ENCODE results near the gene ZBTB2. TPM values are rescaled to one million over a fixed set of nuclear protein-coding genes. Genes with fewer than 3 reads are reported as not detected.

The ZBTB2 gene
- total RNA-seq, 6 experiments from 2014 or later = 16.5 to 22.1 (median 19.3) TPM

- Mint-ChIP-seq H3K4me1 (ENCODE audit: low read depth) (peaks cover 32% of the 10 kb centered on the region), H3K36me3 (ENCODE audit: low read depth) (peaks cover 11% of the 10 kb centered on the region), H3K27me3 (ENCODE audit: insufficient read depth) (no peaks in the 10 kb centered on the region; the same call in 1 of the 2 replicates), H3K4me3 (no peak overlapping the region), H3K27ac (no peak overlapping the region), H3K9me3 (no peaks in the 10 kb centered on the region)
- DNase-seq = no peak
- TF ChIP-seq CTCF (IDR thresholded peaks at IDR 0.05) = no peak
Observed at GRCh38 chr6:151374036-151374683, 17.2 kb downstream of the ZBTB2 start.

GRCh38 chr6:151372164-151372563, 19.2 kb downstream of the ZBTB2 start:
- Mint-ChIP-seq H3K4me1 (ENCODE audit: low read depth) (peaks cover 23% of the 10 kb centered on the region), H3K27me3 (ENCODE audit: insufficient read depth) (no peaks in the 10 kb centered on the region; the same call in 1 of the 2 replicates), H3K27ac (no peak overlapping the region), H3K9me3 (no peaks in the 10 kb centered on the region), H3K4me3 (no peak overlapping the region), H3K36me3 (ENCODE audit: low read depth) (peaks cover 11% of the 10 kb centered on the region)
- TF ChIP-seq CTCF (IDR thresholded peaks at IDR 0.05) = no peak
- no peak for DNase-seq

- Mint-ChIP-seq H3K27me3 (ENCODE audit: insufficient read depth) (no peaks in the 10 kb centered on the region; the same call in 1 of the 2 replicates), H3K9me3 (no peaks in the 10 kb centered on the region), H3K27ac (no peak overlapping the region), H3K4me3 (no peak overlapping the region), H3K4me1 (ENCODE audit: low read depth) (peaks cover 9% of the 10 kb centered on the region; the same call in 1 of the 2 replicates), H3K36me3 (ENCODE audit: low read depth) (peaks cover 21% of the 10 kb centered on the region)
- DNase-seq = peak; percentile 18
- peak; percentile 36; the same call in 1 of the 2 replicates for TF ChIP-seq CTCF (IDR thresholded peaks at IDR 0.05)
Observed at GRCh38 chr6:151370509-151371078, 20.8 kb downstream of the ZBTB2 start.

GRCh38 chr6:151365233-151365632, 26.1 kb downstream of the ZBTB2 start:
- Mint-ChIP-seq H3K9me3 (no peaks in the 10 kb centered on the region), H3K27ac (no peak overlapping the region), H3K27me3 (ENCODE audit: insufficient read depth) (no peaks in the 10 kb centered on the region), H3K4me1 (ENCODE audit: low read depth) (no peaks in the 10 kb centered on the region), H3K36me3 (ENCODE audit: low read depth) (peaks cover 17% of the 10 kb centered on the region), H3K4me3 (no peak overlapping the region)
- no peak for TF ChIP-seq CTCF (IDR thresholded peaks at IDR 0.05)
- DNase-seq = no peak

- Mint-ChIP-seq H3K27me3 (ENCODE audit: insufficient read depth) (no peaks in the 10 kb centered on the region), H3K9me3 (no peaks in the 10 kb centered on the region), H3K4me1 (ENCODE audit: low read depth) (peaks cover 17% of the 10 kb centered on the region), H3K4me3 (no peak overlapping the region), H3K36me3 (ENCODE audit: low read depth) (peaks cover 7% of the 10 kb centered on the region; the same call in 1 of the 2 replicates), H3K27ac (no peak overlapping the region)
- DNase-seq = no peak
- no peak for TF ChIP-seq CTCF (IDR thresholded peaks at IDR 0.05)
Observed at GRCh38 chr6:151359486-151359885, 31.9 kb downstream of the ZBTB2 start.
